ENCODE measurements around the gene KCNQ1. TPM values are rescaled to one million over a fixed set of nuclear protein-coding genes. Genes with fewer than 3 reads are reported as not detected.

KCNQ1 gene
- total and polyA plus RNA-seq, 2 of the 13 experiments (the other 11 are each of a cell fraction or from before 2014, with no cell fraction given): 0.02 to 0.08 TPM

DNA sequence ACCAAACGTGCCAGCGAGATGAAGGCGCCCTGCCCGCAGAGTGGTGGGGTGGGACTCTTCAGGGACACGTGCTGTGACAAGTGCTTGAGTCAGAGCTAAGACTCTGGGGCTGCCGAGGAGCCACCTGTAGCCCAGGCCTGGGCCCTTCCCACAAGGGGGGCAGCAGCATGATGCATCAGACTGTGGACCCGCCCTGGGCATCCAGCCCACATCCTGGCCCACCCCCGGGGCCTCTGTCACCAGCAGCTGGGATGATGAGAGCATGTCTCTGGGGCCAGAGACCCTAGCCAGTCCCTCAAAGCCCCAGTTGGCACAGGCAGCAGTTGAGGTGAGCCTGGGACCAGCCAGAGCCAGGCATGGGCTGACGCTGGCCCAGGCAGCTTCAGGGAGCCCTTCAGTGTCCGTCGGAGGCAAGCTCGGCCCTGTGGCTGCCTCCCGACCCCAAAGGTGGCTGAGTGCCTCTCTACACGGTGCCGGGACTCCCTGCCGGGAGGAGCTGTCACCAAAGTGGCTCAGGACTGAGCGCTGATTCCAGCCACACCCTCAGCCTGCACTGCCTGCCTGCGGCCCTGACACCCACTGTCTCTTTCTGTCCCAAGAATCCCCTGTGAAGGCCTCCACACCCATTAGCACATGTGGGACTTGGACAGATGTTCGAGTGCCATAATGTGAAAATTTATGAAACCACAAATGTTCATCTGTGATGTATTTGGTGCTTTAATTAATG is 399.5 kb downstream of the KCNQ1 start:
- no peak for ATAC-seq
- CTCF ChIA-PET (ENCODE audit: low intra/inter-chr PET ratio, low total read pairs): no interaction called here
- FAIRE-seq: no peak
- peaks cover 17 to 94% of the 10 kb centered on the region in 2 experiments for H3K27me3 ChIP-seq (ENCODE audit: control insufficient read depth in 1 of 2, insufficient read depth in 2 of 2, low read length in 2 of 2)
- H3K9me3 ChIP-seq (ENCODE audit: low read length): no peaks in the 10 kb centered on the region
- H3K4me1 ChIP-seq (ENCODE audit: insufficient read depth, low read length): peaks cover 17% of the 10 kb centered on the region
- in situ Hi-C loops (cut with HindIII; ENCODE audit: extremely low pct_ligation_motif_present, low pct_unique_long_range_greater_than_20kb): no loop called here
- H2AFZ ChIP-seq (ENCODE audit: low read length): no peak overlapping the region
- DNase-seq (ENCODE audit: low spot score): no peak
- no peaks in the 10 kb centered on the region for H3K79me2 ChIP-seq (ENCODE audit: insufficient read depth, low read length)
- H3K4me3 ChIP-seq (replicated peaks in 1 of 3; ENCODE audit: insufficient read depth in 1 of 3, low read depth in 2 of 3, low read length in 3 of 3): no peak overlapping the region
- POLR2A ChIA-PET: no interaction called here
- intact Hi-C loops (cut with micrococcal nuclease; ENCODE audit: unreplicated experiment): no loop called here
- no peak overlapping the region for H3K27ac ChIP-seq (ENCODE audit: extremely low read length, insufficient read depth, low read length)
- no TSS peak for BruUV-seq (replicated peaks)
- H4K20me1 ChIP-seq (ENCODE audit: insufficient read depth, low read length): peaks cover 7% of the 10 kb centered on the region; the same call in 1 of the 2 replicates
- no peak overlapping the region for H3K4me2 ChIP-seq (ENCODE audit: low read depth, low read length)
- H3K9ac ChIP-seq (ENCODE audit: insufficient read depth, low read depth, low read length): no peak overlapping the region
- no peaks in the 10 kb centered on the region for H3K36me3 ChIP-seq (replicated peaks in 1 of 2; ENCODE audit: control insufficient read depth in 1 of 2, insufficient read depth in 2 of 2, low read length in 2 of 2)
- 35% methylated on average over 11 of the region's 19 CpGs for WGBS (ENCODE audit: low lambda C conversion rate)
- TF ChIP-seq, protein P1, sequence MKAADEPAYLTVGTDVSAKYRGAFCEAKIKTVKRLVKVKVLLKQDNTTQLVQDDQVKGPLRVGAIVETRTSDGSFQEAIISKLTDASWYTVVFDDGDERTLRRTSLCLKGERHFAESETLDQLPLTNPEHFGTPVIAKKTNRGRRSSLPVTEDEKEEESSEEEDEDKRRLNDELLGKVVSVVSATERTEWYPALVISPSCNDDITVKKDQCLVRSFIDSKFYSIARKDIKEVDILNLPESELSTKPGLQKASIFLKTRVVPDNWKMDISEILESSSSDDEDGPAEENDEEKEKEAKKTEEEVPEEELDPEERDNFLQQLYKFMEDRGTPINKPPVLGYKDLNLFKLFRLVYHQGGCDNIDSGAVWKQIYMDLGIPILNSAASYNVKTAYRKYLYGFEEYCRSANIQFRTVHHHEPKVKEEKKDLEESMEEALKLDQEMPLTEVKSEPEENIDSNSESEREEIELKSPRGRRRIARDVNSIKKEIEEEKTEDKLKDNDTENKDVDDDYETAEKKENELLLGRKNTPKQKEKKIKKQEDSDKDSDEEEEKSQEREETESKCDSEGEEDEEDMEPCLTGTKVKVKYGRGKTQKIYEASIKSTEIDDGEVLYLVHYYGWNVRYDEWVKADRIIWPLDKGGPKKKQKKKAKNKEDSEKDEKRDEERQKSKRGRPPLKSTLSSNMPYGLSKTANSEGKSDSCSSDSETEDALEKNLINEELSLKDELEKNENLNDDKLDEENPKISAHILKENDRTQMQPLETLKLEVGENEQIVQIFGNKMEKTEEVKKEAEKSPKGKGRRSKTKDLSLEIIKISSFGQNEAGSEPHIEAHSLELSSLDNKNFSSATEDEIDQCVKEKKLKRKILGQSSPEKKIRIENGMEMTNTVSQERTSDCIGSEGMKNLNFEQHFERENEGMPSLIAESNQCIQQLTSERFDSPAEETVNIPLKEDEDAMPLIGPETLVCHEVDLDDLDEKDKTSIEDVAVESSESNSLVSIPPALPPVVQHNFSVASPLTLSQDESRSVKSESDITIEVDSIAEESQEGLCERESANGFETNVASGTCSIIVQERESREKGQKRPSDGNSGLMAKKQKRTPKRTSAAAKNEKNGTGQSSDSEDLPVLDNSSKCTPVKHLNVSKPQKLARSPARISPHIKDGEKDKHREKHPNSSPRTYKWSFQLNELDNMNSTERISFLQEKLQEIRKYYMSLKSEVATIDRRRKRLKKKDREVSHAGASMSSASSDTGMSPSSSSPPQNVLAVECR (CRISPR knock-in tag; IDR thresholded peaks at IDR 0.05; ENCODE audit: borderline replicate concordance): no peak
- TF ChIP-seq, protein P2, sequence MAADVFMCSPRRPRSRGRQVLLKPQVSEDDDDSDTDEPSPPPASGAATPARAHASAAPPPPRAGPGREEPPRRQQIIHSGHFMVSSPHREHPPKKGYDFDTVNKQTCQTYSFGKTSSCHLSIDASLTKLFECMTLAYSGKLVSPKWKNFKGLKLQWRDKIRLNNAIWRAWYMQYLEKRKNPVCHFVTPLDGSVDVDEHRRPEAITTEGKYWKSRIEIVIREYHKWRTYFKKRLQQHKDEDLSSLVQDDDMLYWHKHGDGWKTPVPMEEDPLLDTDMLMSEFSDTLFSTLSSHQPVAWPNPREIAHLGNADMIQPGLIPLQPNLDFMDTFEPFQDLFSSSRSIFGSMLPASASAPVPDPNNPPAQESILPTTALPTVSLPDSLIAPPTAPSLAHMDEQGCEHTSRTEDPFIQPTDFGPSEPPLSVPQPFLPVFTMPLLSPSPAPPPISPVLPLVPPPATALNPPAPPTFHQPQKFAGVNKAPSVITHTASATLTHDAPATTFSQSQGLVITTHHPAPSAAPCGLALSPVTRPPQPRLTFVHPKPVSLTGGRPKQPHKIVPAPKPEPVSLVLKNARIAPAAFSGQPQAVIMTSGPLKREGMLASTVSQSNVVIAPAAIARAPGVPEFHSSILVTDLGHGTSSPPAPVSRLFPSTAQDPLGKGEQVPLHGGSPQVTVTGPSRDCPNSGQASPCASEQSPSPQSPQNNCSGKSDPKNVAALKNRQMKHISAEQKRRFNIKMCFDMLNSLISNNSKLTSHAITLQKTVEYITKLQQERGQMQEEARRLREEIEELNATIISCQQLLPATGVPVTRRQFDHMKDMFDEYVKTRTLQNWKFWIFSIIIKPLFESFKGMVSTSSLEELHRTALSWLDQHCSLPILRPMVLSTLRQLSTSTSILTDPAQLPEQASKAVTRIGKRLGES (CRISPR knock-in tag; IDR thresholded peaks at IDR 0.05; ENCODE audit: borderline replicate concordance): no peak
- TF ChIP-seq, protein P3, sequence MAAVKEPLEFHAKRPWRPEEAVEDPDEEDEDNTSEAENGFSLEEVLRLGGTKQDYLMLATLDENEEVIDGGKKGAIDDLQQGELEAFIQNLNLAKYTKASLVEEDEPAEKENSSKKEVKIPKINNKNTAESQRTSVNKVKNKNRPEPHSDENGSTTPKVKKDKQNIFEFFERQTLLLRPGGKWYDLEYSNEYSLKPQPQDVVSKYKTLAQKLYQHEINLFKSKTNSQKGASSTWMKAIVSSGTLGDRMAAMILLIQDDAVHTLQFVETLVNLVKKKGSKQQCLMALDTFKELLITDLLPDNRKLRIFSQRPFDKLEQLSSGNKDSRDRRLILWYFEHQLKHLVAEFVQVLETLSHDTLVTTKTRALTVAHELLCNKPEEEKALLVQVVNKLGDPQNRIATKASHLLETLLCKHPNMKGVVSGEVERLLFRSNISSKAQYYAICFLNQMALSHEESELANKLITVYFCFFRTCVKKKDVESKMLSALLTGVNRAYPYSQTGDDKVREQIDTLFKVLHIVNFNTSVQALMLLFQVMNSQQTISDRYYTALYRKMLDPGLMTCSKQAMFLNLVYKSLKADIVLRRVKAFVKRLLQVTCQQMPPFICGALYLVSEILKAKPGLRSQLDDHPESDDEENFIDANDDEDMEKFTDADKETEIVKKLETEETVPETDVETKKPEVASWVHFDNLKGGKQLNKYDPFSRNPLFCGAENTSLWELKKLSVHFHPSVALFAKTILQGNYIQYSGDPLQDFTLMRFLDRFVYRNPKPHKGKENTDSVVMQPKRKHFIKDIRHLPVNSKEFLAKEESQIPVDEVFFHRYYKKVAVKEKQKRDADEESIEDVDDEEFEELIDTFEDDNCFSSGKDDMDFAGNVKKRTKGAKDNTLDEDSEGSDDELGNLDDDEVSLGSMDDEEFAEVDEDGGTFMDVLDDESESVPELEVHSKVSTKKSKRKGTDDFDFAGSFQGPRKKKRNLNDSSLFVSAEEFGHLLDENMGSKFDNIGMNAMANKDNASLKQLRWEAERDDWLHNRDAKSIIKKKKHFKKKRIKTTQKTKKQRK (IDR thresholded peaks at IDR 0.05; ENCODE audit: low read length): no peak
- TF ChIP-seq, protein P4, sequence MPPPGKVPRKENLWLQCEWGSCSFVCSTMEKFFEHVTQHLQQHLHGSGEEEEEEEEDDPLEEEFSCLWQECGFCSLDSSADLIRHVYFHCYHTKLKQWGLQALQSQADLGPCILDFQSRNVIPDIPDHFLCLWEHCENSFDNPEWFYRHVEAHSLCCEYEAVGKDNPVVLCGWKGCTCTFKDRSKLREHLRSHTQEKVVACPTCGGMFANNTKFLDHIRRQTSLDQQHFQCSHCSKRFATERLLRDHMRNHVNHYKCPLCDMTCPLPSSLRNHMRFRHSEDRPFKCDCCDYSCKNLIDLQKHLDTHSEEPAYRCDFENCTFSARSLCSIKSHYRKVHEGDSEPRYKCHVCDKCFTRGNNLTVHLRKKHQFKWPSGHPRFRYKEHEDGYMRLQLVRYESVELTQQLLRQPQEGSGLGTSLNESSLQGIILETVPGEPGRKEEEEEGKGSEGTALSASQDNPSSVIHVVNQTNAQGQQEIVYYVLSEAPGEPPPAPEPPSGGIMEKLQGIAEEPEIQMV (CRISPR knock-in tag; IDR thresholded peaks at IDR 0.05; ENCODE audit: low read depth): no peak
- TF ChIP-seq RFXANK (CRISPR knock-in tag; IDR thresholded peaks at IDR 0.05): no peak
- TF ChIP-seq KDM6A (CRISPR knock-in tag; IDR thresholded peaks at IDR 0.05; ENCODE audit: low read depth): no peak
- TF ChIP-seq ZNF143 (CRISPR knock-in tag; IDR thresholded peaks at IDR 0.05): no peak
- TF ChIP-seq MAF1 (CRISPR knock-in tag; IDR thresholded peaks at IDR 0.05; ENCODE audit: borderline replicate concordance): no peak
- no peak for TF ChIP-seq ZNF720 (CRISPR knock-in tag; IDR thresholded peaks at IDR 0.05)
- no peak for TF ChIP-seq KAT8 (CRISPR knock-in tag; IDR thresholded peaks at IDR 0.05)
- no peak for TF ChIP-seq GPN1 (CRISPR knock-in tag; IDR thresholded peaks at IDR 0.05; ENCODE audit: borderline replicate concordance)
- TF ChIP-seq ZNF768 (CRISPR knock-in tag; IDR thresholded peaks at IDR 0.05): no peak

Data from HepG2 (cell line).